Breast epithelium (tissue), 3 donors: Measurements from ENCODE around the gene DNAAF9.

ENCODE experiments used
- POLR2A ChIP-seq: fragments of 450-650 bp; IDR thresholded peaks from one replicate; pipeline ENCODE4 v1.6.1; 2016; ENCODE audit warnings: antibody characterized with exemption, mild to moderate bottlenecking, moderate library complexity
- TF ChIP-seq, protein P1 (sequence below), 3 donors: fragments of 450-650 bp; IDR thresholded peaks; one replicate each; pipeline ENCODE4 v1.5.1; 2016 to 2017; ENCODE audit warnings: antibody characterized with exemption in 3 of 3, mild to moderate bottlenecking in 3 of 3, moderate library complexity in 3 of 3

DNA sequence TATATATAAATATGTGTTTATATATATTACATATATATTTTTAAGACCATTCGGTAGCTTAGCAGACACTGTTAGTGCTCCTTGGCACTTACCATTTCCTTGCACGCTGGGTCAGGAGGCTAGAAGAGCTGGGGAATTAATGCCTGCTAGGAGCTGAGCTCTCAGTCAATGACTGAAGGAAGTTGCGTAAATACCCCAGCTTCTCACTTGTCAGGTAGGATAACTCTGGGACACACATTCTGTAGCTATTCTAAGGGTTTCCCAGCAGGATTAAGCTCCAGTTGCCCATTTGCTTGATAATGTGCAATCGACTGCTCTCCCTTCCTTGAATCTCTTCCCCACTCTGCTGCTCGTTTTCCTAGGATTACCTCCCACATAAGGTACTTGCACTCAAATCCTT is 15.7 kb upstream of the DNAAF9 start:
- TF ChIP-seq, protein P1, sequence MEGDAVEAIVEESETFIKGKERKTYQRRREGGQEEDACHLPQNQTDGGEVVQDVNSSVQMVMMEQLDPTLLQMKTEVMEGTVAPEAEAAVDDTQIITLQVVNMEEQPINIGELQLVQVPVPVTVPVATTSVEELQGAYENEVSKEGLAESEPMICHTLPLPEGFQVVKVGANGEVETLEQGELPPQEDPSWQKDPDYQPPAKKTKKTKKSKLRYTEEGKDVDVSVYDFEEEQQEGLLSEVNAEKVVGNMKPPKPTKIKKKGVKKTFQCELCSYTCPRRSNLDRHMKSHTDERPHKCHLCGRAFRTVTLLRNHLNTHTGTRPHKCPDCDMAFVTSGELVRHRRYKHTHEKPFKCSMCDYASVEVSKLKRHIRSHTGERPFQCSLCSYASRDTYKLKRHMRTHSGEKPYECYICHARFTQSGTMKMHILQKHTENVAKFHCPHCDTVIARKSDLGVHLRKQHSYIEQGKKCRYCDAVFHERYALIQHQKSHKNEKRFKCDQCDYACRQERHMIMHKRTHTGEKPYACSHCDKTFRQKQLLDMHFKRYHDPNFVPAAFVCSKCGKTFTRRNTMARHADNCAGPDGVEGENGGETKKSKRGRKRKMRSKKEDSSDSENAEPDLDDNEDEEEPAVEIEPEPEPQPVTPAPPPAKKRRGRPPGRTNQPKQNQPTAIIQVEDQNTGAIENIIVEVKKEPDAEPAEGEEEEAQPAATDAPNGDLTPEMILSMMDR (IDR thresholded peaks at IDR 0.05) = no peak
- TF ChIP-seq POLR2A = no peak
